Fibroblast of the conjunctiva (primary cell): ENCODE data around the gene PRSS16.

ENCODE experiments used
- DNase-seq: peaks from one replicate; pipeline ENCODE4 v3.0.0-alpha.2; 2010; ENCODE audit warnings: low read depth

Gene PRSS16

DNA sequence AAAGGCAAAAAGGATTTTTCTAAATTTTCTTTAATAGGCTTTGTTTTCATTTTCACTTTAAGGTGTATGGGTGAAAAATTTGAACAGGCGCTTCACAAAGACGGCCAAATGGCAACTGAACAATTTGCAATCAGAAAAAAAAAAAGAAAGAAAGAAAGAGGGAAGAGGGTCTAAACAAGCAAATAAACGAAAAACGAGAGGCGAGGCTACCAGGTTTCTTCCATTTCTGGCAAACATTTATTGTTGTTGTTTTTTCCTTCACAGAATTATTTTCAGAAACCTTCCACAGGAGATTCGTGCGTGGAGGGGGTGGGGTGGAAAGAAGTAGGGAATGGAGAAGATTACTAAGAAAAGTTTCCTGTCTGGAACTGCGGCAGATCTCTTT lies 40.2 kb downstream of the PRSS16 start:
- no peak for DNase-seq

DNA sequence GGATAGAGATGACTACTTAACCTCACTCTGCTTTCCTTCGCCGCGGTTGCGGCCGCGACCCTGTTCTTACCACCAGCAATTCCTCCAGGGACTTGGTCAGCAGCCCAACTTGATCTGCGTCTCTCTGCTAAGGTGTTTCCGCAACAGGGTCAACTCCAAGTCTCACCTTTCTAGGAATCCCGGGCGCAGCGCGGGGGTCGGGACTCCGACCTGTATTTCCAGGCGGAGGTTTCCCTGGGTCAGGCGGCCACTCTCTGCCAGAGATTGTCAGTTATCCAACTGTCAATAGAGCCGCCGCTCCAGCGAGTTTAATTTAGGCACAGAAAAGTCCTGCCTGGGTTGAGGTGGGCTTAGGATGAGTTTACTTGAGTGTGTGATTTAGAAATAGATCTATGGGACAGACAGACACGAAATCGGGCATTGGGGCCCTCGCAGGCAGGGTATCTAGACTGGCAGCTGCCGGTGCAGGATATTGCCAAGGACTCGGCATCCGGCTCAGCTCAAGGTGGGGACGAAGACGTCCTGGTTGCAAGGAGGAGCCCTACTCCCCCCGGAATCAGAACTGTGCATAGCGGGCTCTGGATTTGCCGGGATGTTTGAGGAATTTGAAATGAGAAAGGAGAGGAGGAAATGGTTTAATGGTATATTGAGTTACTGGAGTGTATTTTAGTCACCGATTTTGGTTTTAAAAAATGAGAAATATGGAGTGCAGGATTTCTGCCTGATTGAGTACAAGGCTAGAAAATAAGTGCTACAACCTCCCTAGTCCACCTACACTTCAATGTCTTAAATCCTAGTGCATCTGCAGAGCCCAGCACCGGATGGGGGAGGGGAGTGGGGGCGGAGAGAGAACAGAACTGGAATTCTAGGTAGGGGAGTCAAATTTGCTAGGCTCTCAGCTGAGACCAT lies 40.9 kb downstream of the PRSS16 start:
- no peak for DNase-seq

DNA sequence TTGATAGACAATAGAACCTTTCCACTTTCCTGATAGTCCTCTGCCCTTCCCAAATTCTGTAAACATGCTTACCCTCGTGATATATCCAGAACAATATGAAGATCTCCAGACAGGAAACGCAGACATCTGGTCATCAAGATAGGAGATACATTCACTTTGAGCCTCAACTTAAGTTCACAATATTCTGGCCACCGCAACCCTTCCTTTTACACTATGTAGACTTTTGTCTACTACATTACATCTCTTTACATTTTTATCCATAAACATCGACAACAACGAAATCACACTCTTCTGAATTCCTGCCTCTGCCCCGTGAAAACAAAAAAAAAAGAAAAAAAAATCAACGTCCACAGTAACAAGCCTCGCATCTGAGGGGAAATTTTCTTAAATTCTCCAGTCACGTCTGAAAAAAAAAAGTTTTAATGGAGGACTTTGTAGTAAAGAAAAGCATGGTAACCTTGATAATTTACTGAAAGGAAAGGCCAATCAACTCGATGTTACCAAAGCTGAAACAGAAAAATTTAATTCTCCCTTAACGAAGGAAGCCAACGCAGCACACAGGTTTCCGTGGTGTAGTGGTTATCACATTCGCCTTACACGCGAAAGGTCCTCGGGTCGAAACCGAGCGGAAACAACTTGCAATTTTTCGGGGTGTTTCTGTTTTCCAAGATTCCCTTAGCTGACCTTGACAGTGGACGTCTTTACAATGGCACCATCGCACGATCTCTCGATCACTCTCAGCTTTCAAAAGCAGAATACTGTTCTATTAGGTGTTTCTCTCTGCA lies 42.8 kb downstream of the PRSS16 start:
- DNase-seq = no peak

DNA sequence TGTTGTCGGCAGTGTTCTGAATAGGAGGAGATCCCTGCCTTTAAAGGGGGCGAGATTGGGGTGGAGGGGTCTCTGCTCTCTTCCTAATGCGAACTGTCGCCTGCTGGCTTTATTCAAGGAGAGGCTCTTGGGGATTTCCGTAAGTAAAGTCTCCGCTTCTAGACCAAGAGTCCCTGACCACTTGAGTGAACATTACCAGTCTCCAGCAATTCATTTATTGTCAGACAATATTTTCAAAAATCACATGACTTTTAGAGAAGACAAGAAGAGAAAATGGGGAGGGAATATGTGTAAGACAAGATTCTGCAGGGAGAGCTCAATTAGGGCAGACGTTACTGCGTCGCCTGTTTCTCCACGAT lies 43.3 kb downstream of the PRSS16 start:
- no peak for DNase-seq

DNA sequence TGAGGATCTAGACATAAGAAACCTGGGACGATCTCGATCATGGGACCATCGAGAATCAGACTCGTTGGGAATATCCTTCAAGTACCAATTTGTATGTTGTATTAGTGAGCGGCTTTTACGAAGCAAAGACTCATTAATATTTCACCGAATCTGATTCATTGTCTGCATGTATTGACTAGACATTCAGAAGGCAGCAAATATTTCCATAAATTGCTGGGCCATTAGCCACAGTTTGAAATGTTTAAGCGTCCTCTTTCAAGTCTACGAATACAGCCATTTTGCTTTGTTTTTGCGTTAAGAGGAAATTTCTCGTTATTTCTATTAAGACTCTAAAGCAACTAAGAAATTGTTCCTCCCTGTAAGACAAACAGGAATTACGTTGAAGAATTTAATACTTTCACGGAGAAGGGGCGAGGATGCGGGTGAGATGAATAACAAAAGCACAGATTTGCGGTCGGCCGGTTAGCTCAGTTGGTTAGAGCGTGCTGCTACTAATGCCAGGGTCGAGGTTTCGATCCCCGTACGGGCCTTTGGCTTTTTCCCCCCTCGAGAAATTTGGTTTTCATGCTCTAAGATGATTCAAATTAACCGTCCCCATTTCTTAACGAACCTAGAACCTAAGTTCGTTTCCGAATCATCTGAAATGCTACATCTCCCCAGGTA lies 46.1 kb downstream of the PRSS16 start:
- peak; percentile 56 for DNase-seq

DNA sequence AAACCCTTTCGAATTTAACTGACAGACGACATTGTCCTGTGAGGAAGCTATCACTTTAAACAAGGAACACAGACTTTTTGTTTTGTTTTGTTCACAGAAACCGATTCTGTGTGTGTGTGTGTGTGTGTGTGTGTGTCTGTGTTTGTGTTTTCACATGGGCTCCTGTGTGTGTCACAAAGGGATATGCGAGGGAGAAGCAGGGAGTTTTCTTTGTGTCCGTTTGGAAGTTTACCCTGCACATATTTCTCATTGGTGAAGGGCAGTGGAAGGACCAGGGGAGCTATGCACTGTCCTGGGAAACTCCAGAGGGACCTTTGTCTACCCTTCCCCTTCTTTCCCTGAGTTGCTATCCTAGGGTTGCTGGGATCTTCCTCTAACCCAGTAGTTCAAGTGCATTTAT lies 46.9 kb downstream of the PRSS16 start:
- DNase-seq = no peak

DNA sequence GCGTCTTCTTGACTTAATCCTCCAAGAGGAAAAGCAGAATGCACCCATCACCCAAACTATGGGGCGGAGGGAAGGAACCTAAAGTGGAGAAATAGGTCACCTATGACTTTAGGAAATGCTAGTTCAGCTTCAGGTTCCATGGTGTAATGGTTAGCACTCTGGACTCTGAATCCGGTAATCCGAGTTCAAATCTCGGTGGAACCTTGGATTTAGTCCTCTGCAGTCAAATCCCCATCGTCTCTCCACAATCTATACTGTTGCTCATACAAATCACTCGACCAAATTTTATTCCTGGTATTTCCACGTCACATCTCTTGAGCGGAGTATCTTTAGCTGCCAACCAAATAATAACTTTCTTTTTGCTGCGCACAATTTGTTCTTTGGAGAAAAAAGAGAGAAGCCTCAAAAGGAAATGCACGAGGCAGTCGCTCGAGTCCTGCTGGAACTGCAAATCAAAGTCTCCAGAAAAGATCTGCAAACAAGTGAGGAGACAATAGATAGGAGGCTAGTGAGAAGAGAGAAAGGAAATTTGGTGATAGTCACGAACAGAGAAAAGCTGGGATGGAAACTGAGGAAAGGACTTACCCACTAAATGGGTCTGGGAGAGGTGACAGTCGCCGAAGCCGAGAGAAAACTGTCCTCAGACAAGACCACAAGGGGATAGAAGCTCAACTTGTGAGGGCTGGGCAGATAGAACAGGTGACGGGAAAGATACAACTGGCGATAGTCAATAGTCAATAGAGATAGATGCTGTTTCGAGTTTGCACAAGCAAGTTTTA lies 48.0 kb downstream of the PRSS16 start:
- peak; percentile 64 for DNase-seq

DNA sequence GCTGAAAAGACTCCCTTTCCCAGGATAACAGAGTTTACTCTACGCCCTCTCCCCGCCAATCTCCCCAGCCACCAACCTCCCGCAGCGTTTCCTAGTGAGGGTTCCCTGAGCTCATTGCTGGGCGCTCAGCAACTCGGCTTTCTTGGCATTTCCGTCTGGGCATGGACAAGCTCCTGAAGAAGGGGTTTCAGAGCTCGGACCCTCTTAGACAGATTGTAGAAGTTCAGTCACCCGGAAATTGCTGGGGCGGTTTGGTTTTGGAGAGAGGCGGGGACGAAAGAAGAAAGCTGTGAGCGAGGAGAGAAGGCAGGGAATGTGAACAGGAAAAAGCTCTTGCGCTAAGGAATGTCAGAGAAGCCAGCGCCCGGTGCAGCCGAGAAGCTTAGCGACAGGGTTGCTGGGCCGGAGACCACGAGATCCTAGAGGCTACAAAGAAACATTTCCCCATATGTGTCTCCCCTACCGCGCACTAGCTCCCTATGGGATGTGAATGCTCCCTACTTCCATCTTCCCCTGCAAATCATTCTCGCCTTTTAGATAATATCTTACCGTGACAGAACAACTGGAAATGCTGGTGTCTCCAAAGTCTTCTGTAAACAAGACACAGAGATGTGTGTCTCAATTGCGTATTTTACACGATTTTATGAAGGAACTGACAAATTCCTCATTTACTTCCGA lies 48.7 kb downstream of the PRSS16 start:
- DNase-seq = no peak

DNA sequence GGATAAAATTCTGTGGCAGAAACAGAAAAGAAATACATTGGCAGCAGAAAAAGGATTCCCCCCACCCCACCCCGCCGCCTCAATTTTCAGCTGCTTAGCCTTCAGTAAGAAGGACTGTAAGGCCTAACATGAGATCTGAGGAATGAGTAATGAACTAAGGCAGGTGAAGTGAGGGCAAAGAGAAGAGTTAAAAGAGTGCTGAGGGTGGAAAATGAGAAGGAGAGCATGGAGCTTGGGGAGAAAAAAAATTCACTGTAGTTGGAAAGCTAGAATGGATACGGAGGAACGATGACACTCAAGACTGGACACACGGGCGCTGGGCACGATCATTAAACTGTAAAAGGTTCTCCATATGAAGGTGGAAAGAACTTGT lies 50.0 kb downstream of the PRSS16 start:
- DNase-seq = no peak

DNA sequence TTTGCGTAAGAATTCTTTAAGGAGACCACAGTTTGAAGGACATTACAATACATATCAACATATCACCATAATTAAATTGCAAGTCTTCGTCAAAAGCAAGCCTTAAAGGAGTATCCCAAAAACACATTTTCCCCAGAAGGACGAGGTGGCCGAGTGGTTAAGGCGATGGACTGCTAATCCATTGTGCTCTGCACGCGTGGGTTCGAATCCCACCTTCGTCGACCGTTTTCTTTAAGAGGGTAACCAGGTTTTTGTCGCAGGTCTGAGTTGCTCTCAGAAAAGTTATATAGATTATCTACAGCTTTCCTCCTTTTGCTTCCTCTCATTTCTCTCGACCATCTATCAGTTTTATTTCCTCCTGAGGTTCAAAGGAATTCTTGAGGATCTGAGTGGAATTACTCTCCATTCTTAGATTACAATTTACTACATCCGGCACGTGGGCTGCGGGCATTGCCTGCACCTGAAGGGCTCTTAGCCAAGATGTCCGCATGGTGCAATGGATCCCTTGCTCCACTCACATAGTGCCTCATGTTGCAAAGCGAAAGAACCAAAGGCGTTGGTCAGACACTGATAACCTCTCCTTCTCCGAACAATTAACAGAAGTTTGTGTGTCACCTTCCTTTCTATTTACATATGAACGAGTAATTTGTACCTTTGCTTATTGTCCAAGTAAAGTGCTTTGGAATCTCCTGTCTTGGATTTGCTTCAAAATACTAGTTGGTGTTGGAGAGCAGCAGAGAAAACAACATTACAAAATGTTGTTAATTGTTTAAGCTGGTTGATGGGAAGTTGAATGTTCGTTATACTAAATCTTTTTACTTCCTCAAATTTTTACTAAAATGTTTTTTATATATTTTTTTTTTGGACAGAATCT lies 50.6 kb downstream of the PRSS16 start:
- no peak for DNase-seq

DNA sequence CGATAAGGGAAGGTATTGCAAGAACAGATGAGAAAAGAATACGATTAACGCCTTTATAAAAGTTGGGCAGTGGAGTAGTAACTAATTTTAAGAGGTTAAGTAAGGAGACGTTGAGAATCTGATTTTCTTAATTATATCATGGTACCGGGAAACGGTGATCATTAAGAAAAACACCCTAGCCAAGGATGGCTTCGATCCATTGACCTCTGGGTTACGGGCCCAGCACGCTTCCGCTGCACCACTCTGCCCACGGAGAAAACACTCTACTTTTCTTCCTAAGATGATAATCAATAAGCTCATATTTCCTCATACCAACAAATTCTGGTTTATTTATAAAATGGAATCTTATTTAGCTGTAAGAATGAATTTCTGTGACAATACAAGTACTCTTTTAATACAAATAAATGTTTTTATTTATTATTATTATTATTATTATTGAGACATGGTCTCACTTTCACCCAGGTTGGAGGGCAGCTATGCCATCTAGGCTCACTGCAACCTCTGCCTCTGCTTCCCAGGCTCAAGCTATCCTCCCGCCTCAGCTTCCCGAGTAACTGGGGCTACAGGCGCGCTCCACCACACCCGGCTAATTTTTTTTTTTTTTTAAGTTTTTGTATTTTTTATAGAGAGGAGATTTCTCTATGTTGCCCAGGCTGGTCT lies 56.2 kb downstream of the PRSS16 start:
- DNase-seq = no peak
